SK-N-SH (cell line): ENCODE data around the gene GRM2. TPM values are rescaled to one million over a fixed set of nuclear protein-coding genes. Genes with fewer than 3 reads are reported as not detected.

Source experiments
- CTCF ChIA-PET: fragments of 300-600, 350-600 bp; formaldehyde crosslinking; extraction: SDS; loops from one replicate; lab custom pipeline; 2021; lab: Yijun Ruan, JAX
- POLR2A ChIA-PET: fragments of 350-600 bp; sonication (Branson Sonifier 250); formaldehyde crosslinking; extraction: SDS; loops from one replicate; lab custom pipeline; 2020; ENCODE audit warnings: antibody characterized with exemption, inconsistent platforms; lab: Yijun Ruan, JAX
- DNase-seq: peaks from one replicate; pipeline ENCODE4 v3.0.0; 2012
- H2AFZ ChIP-seq: fragments of 200-600 bp; sonication (generic); 2 replicates; pipeline ENCODE4 v1.8.1; 2016; ENCODE audit warnings: antibody characterized with exemption, mild to moderate bottlenecking, low read depth
- H3F3A ChIP-seq: fragments of 200-600 bp; sonication (generic); replicated peaks from 2 replicates; pipeline ENCODE3; 2016; ENCODE audit warnings: antibody characterized with exemption, mild to moderate bottlenecking; ENCODE audit not compliant: insufficient read depth
- H3K27ac ChIP-seq, 2 experiments: fragments of 200-500 bp in 1 of 2; fragments of 200-600 bp in 1 of 2; sonication (Bioruptor generic) in 1 of 2; sonication (generic), shearing (Covaris generic) in 1 of 2; 2 replicates each; pipeline versions ENCODE4 v1.5.1 to v1.6.1; 2014 to 2016; ENCODE audit warnings: low read depth in 2 of 2, inconsistent platforms in 1 of 2, low read length in 1 of 2, mild to moderate bottlenecking in 1 of 2, mixed read lengths in 1 of 2
- H3K27me3 ChIP-seq: fragments of 200-600 bp; sonication (generic), shearing (Covaris generic); 2 replicates; pipeline ENCODE4 v1.6.1; 2016; ENCODE audit warnings: mixed run types; ENCODE audit not compliant: insufficient read depth
- H3K36me3 ChIP-seq, 2 experiments: fragments of 200-500 bp in 1 of 2; fragments of 200-600 bp in 1 of 2; sonication (Bioruptor generic) in 1 of 2; sonication (generic) in 1 of 2; replicated peaks in 1 of 2; 2 replicates each; pipeline versions ENCODE3 to v1.5.1; 2014 to 2016; ENCODE audit warnings: low read length in 1 of 2, mild to moderate bottlenecking in 1 of 2; ENCODE audit not compliant: insufficient read depth in 2 of 2, control insufficient read depth in 1 of 2
- H3K4me1 ChIP-seq, 2 experiments: fragments of 200-500 bp in 1 of 2; fragments of 200-600 bp in 1 of 2; sonication (Bioruptor generic) in 1 of 2; sonication (generic), shearing (Covaris generic) in 1 of 2; 2 replicates each; pipeline versions ENCODE4 v1.5.1 to v1.6.1; 2014 to 2016; ENCODE audit warnings: low read depth in 1 of 2, low read length in 1 of 2, mixed run types in 1 of 2; ENCODE audit not compliant: insufficient read depth in 2 of 2, control insufficient read depth in 1 of 2
- H3K4me2 ChIP-seq: fragments of 200-600 bp; sonication (generic), shearing (Covaris generic); 2 replicates; pipeline ENCODE4 v1.6.1; 2017; ENCODE audit warnings: mixed run types
- H3K4me3 ChIP-seq, 2 experiments: fragments of 200-500 bp in 1 of 2; fragments of 200-600 bp in 1 of 2; sonication (Bioruptor generic) in 1 of 2; sonication (generic), shearing (Covaris generic) in 1 of 2; 2 replicates each; pipeline versions ENCODE4 v1.5.1 to v1.8.1; 2014 to 2016; ENCODE audit warnings: low read depth in 2 of 2, inconsistent platforms in 1 of 2, low read length in 1 of 2, mild to moderate bottlenecking in 1 of 2, mixed read lengths in 1 of 2, moderate library complexity in 1 of 2
- H3K79me2 ChIP-seq: fragments of 200-600 bp; sonication (generic); 2 replicates; pipeline ENCODE4 v1.8.1; 2017; ENCODE audit warnings: mild to moderate bottlenecking; ENCODE audit not compliant: insufficient read depth
- H3K9ac ChIP-seq: fragments of 200-600 bp; sonication (generic); 2 replicates; pipeline ENCODE4 v1.6.1; 2017; ENCODE audit warnings: mixed run types
- H3K9me2 ChIP-seq: fragments of 200-600 bp; sonication (generic); 2 replicates; pipeline ENCODE4 v1.6.1; 2017; ENCODE audit warnings: mixed run types
- H3K9me3 ChIP-seq: fragments of 200-600 bp; sonication (generic); 2 replicates; pipeline ENCODE4 v1.6.1; 2017; ENCODE audit warnings: mixed run types, mild to moderate bottlenecking, moderate library complexity
- H4K20me1 ChIP-seq: fragments of 200-600 bp; sonication (generic); 2 replicates; pipeline ENCODE4 v1.6.1; 2017; ENCODE audit warnings: mild to moderate bottlenecking, mixed run types; ENCODE audit not compliant: insufficient read depth
- CHD2 ChIP-seq: fragments of 150-350 bp; IDR thresholded peaks from 2 replicates; pipeline ENCODE4 v1.6.1; 2018; ENCODE audit warnings: low read length; ENCODE audit not compliant: partially characterized antibody
- CTCF ChIP-seq: fragments of 200-600 bp; sonication (generic); IDR thresholded peaks from 2 replicates; pipeline ENCODE4 v1.6.1; 2017; ENCODE audit warnings: antibody characterized with exemption, mild to moderate bottlenecking, moderate library complexity
- ELF1 ChIP-seq: IDR thresholded peaks from 2 replicates; pipeline ENCODE4 v1.4.0; 2012
- FOSL2 ChIP-seq: IDR thresholded peaks from 2 replicates; pipeline ENCODE4 v1.4.0; 2012; ENCODE audit warnings: low read depth, mild to moderate bottlenecking, moderate library complexity, borderline replicate concordance
- IRF3 ChIP-seq: fragments of 150-350 bp; IDR thresholded peaks from 2 replicates; pipeline ENCODE4 v1.6.1; 2016; ENCODE audit warnings: mild to moderate bottlenecking, low read depth, low read length
- JUND ChIP-seq: IDR thresholded peaks from 2 replicates; pipeline ENCODE4 v1.4.0; 2012
- MAX ChIP-seq: IDR thresholded peaks from 2 replicates; pipeline ENCODE4 v1.4.0; 2012; ENCODE audit warnings: low read depth
- RCOR1 ChIP-seq: fragments of 150-350 bp; IDR thresholded peaks from 2 replicates; pipeline ENCODE4 v1.6.1; 2017; ENCODE audit warnings: antibody characterized with exemption, low read length
- TAF1 ChIP-seq: IDR thresholded peaks from 2 replicates; pipeline ENCODE4 v1.6.1; 2012; ENCODE audit warnings: low read depth, mild to moderate bottlenecking, low read length, moderate library complexity, borderline replicate concordance
- USF1 ChIP-seq: IDR thresholded peaks from 2 replicates; pipeline ENCODE4 v1.4.0; 2012; ENCODE audit warnings: low read depth, borderline replicate concordance
- YY1 ChIP-seq: IDR thresholded peaks from 2 replicates; pipeline ENCODE4 v1.4.0; 2012; ENCODE audit warnings: low read depth, mild to moderate bottlenecking
- WGBS: methylation state at CpG from one replicate; pipeline ENCODE4 v1.1.6; 2017; ENCODE audit warnings: low lambda C conversion rate; 5-methylcytosine and 5-hydroxymethylcytosine counted together
- polyA plus RNA-seq, 3 experiments: library from polyadenylated mRNA; depleted of rRNA; stranded (reverse); fragments of >200 nt; gene quantifications; 2 replicates each; pipeline ENCODE4 v1.2.3, GENCODE V29; 2012

GRM2 gene
- polyA plus RNA-seq, 1 of the 3 experiments (the other 2 are of a cell fraction), result 0.15 TPM

- H3K4me3 ChIP-seq, result no peak overlapping the region
- peaks cover 31 to 46% of the 10 kb centered on the region in 2 experiments for H3K36me3 ChIP-seq
- no peak for DNase-seq
- no peak overlapping the region for H2AFZ ChIP-seq
- H3K27ac ChIP-seq, result no peak overlapping the region
- 97% methylated on average over 7 of the region's 14 CpGs for WGBS
- POLR2A ChIA-PET, result no interaction called here
- H3K9me2 ChIP-seq, result no peaks in the 10 kb centered on the region
- no peak overlapping the region for H3K4me2 ChIP-seq
- no peaks in the 10 kb centered on the region for H3K4me1 ChIP-seq
- H3K9me3 ChIP-seq, result no peaks in the 10 kb centered on the region
- CTCF ChIA-PET, result interaction anchor here (1.4 to 3.2 kb wide), 3 partner anchors 19 to 161 kb away, joined by 4 to 17 read pairs (median 7); no protein-coding TSS in a partner anchor
- peaks cover 3% of the 10 kb centered on the region for H3F3A ChIP-seq
- H3K27me3 ChIP-seq, result no peaks in the 10 kb centered on the region
- TF ChIP-seq FOSL2 (no peak), RCOR1 (no peak), USF1 (no peak), IRF3 (no peak), ELF1 (no peak), JUND (no peak), YY1 (no peak), TAF1 (no peak), MAX (no peak), CTCF (no peak)
- H3K9ac ChIP-seq, result no peak overlapping the region
- no peaks in the 10 kb centered on the region for H4K20me1 ChIP-seq
- H3K79me2 ChIP-seq, result no peaks in the 10 kb centered on the region
Measured at GRCh38 chr3:51662456-51662855, 44.4 kb upstream of the GRM2 start.

- peaks cover 16% of the 10 kb centered on the region for H3K79me2 ChIP-seq
- no peak overlapping the region for H3K4me3 ChIP-seq
- no peaks in the 10 kb centered on the region for H3K27me3 ChIP-seq
- peaks cover 0 to 11% of the 10 kb centered on the region in 2 experiments for H3K36me3 ChIP-seq
- no peaks in the 10 kb centered on the region for H3K9me2 ChIP-seq
- H3K27ac ChIP-seq, result peak overlapping the region in 1 of 2 experiments; percentile 47; a peak in 2 of 4 replicates
- no peak for TF ChIP-seq CHD2
- no peak for TF ChIP-seq YY1
- H3K4me1 ChIP-seq, result peaks cover 10 to 22% of the 10 kb centered on the region in 2 experiments; a peak in 3 of 4 replicates
- no peak overlapping the region for H3K9ac ChIP-seq
- no peak overlapping the region for H3K4me2 ChIP-seq
- H3F3A ChIP-seq, result peaks cover 13% of the 10 kb centered on the region
- 92% methylated on average over 1 of the region's 1 CpG for WGBS
- H2AFZ ChIP-seq, result no peak overlapping the region
- H4K20me1 ChIP-seq, result peaks cover 5% of the 10 kb centered on the region; the same call in 1 of the 2 replicates
- ChIA-PET POLR2A (interaction anchor here (3.1 kb wide), 1 partner anchor 168 kb away, joined by 29 read pairs; the partner anchor contains the start of gene DCAF1), CTCF (interaction anchor here (0.6 to 10.3 kb wide), 34 partner anchors 9 to 1053 kb away, joined by 3 to 209 read pairs (median 4); partner anchors contain the start of genes DCAF1 and GRM2)
- no peaks in the 10 kb centered on the region for H3K9me3 ChIP-seq
- DNase-seq, result no peak
Measured at GRCh38 chr3:51668756-51669155, 38.1 kb upstream of the GRM2 start.
